Trophoblast cell (in vitro differentiated cells and primary cell): ENCODE data around the gene DKK3.

Experiments used
- DNase-seq, 2 donors: peaks; one replicate each; pipeline ENCODE4 v3.0.0-alpha.2; 2016
- H2AFZ ChIP-seq: 2 replicates; pipeline ENCODE4 v1.6.1; 2013; ENCODE audit warnings: low read length, moderate library complexity, mild to moderate bottlenecking; ENCODE audit not compliant: insufficient read depth, poor library complexity
- H2AK5ac ChIP-seq: 2 replicates; pipeline ENCODE4 v1.6.1; 2013; ENCODE audit warnings: mild to moderate bottlenecking, low read length
- H2BK120ac ChIP-seq: 2 replicates; pipeline ENCODE4 v1.6.1; 2013; ENCODE audit warnings: low read length, mild to moderate bottlenecking, moderate library complexity; ENCODE audit not compliant: insufficient read depth, poor library complexity
- H2BK12ac ChIP-seq: 2 replicates; pipeline ENCODE4 v1.6.1; 2013; ENCODE audit warnings: mild to moderate bottlenecking, low read length, moderate library complexity
- H2BK5ac ChIP-seq: 2 replicates; pipeline ENCODE4 v1.6.1; 2013; ENCODE audit warnings: low read length, low read depth, moderate library complexity, mild to moderate bottlenecking; ENCODE audit not compliant: poor library complexity
- H3K14ac ChIP-seq: 2 replicates; pipeline ENCODE4 v1.6.1; 2013; ENCODE audit warnings: mild to moderate bottlenecking, low read length
- H3K18ac ChIP-seq: 2 replicates; pipeline ENCODE4 v1.6.1; 2013; ENCODE audit warnings: mild to moderate bottlenecking, low read length
- H3K23ac ChIP-seq: 2 replicates; pipeline ENCODE4 v1.6.1; 2013; ENCODE audit warnings: low read length
- H3K27ac ChIP-seq: 2 replicates; pipeline ENCODE4 v1.5.1; 2013; ENCODE audit warnings: low read depth, mild to moderate bottlenecking, inconsistent platforms, low read length, moderate library complexity
- H3K27me3 ChIP-seq: 2 replicates; pipeline ENCODE4 v1.6.1; 2013; ENCODE audit warnings: inconsistent platforms, mild to moderate bottlenecking, low read length, moderate library complexity; ENCODE audit not compliant: insufficient read depth
- H3K36me3 ChIP-seq, 2 experiments: 1 replicate in 1 of 2; 2 replicates in 1 of 2; pipeline ENCODE4 v1.6.1; 2013; ENCODE audit warnings: low read length in 2 of 2, mild to moderate bottlenecking in 2 of 2, moderate library complexity in 1 of 2; ENCODE audit not compliant: insufficient read depth in 2 of 2, control insufficient read depth in 1 of 2
- H3K4ac ChIP-seq: 2 replicates; pipeline ENCODE4 v1.6.1; 2013; ENCODE audit warnings: low read depth, mild to moderate bottlenecking, low read length, moderate library complexity
- H3K4me1 ChIP-seq, 2 experiments: 1 replicate in 1 of 2; 2 replicates in 1 of 2; pipeline ENCODE4 v1.6.1; 2013; ENCODE audit warnings: low read length in 2 of 2, mild to moderate bottlenecking in 2 of 2, moderate library complexity in 1 of 2; ENCODE audit not compliant: insufficient read depth in 2 of 2, control insufficient read depth in 1 of 2
- H3K4me2 ChIP-seq: 2 replicates; pipeline ENCODE4 v1.6.1; 2013; ENCODE audit warnings: inconsistent platforms, mild to moderate bottlenecking, low read length, moderate library complexity
- H3K4me3 ChIP-seq: 2 replicates; pipeline ENCODE4 v1.5.1; 2013; ENCODE audit warnings: mild to moderate bottlenecking, low read depth, low read length, inconsistent platforms
- H3K79me1 ChIP-seq: one replicate; pipeline ENCODE4 v1.6.1; 2013; ENCODE audit warnings: low read length
- H3K79me2 ChIP-seq: 2 replicates; pipeline ENCODE4 v1.6.1; 2013; ENCODE audit warnings: low read length, mild to moderate bottlenecking; ENCODE audit not compliant: control insufficient read depth, insufficient read depth, poor library complexity
- H3K9ac ChIP-seq: 2 replicates; pipeline ENCODE4 v1.6.1; 2013; ENCODE audit warnings: mild to moderate bottlenecking, low read length
- H3K9me3 ChIP-seq: 2 replicates; pipeline ENCODE4 v1.6.1; 2013; ENCODE audit warnings: low read depth, mild to moderate bottlenecking, control low read depth, inconsistent platforms, low read length; ENCODE audit not compliant: insufficient read depth
- H4K12ac ChIP-seq: 2 replicates; pipeline ENCODE4 v1.6.1; 2013; ENCODE audit warnings: low read depth, mild to moderate bottlenecking, low read length, moderate library complexity
- H4K8ac ChIP-seq: 2 replicates; pipeline ENCODE4 v1.6.1; 2013; ENCODE audit warnings: low read depth, mild to moderate bottlenecking, low read length, moderate library complexity
- H4K91ac ChIP-seq: one replicate; pipeline ENCODE4 v1.6.1; 2013; ENCODE audit warnings: low read depth, mild to moderate bottlenecking, low read length, moderate library complexity
- WGBS: extraction: QIAGEN DNeasy Blood & Tissue Kit; methylation state at CpG from one replicate; pipeline ENCODE4 v1.1.7; 2013; ENCODE audit warnings: missing lambda C conversion rate; ENCODE audit not compliant: insufficient read length, insufficient coverage; ENCODE audit errors: extremely low coverage; 5-methylcytosine and 5-hydroxymethylcytosine counted together

Gene DKK3

GRCh38 chr11:11937433-11937832, 71.0 kb downstream of the DKK3 start:
- DNase-seq, result no peak
- Histone ChIP-seq H3K79me1 (no peaks in the 10 kb centered on the region), H3K9me3 (no peaks in the 10 kb centered on the region)

GRCh38 chr11:11935536-11935935, 72.9 kb downstream of the DKK3 start:
- Histone ChIP-seq H2BK12ac (no peak overlapping the region), H3K79me2 (no peaks in the 10 kb centered on the region), H3K9ac (no peak overlapping the region)

More at GRCh38 chr11:11937433-11937832, 71.0 kb downstream of the DKK3 start:
- Histone ChIP-seq H3K27ac (no peak overlapping the region), H3K23ac (no peak overlapping the region), H3K14ac (no peak overlapping the region), H3K9ac (no peak overlapping the region), H2AK5ac (no peak overlapping the region), H3K4me1 (peaks cover 0 to 2% of the 10 kb centered on the region in 2 experiments), H3K79me2 (no peaks in the 10 kb centered on the region), H4K91ac (no peak overlapping the region), H3K4me2 (no peak overlapping the region), H3K4me3 (no peak overlapping the region), H3K36me3 (peaks cover 0 to 5% of the 10 kb centered on the region in 2 experiments), H3K27me3 (no peaks in the 10 kb centered on the region), H3K18ac (no peak overlapping the region), H4K12ac (no peak overlapping the region), H2BK5ac (no peak overlapping the region), H2BK120ac (no peak overlapping the region), H2AFZ (no peak overlapping the region), H3K4ac (no peak overlapping the region), H4K8ac (no peak overlapping the region), H2BK12ac (no peak overlapping the region)
- WGBS, result no CpG with 5 or more reads among the region's 3 CpGs

GRCh38 chr11:11931461-11932055, 76.9 kb downstream of the DKK3 start:
- no peak overlapping the region for H3K18ac ChIP-seq
- H3K23ac ChIP-seq, result no peak overlapping the region
- H2AFZ ChIP-seq, result no peak overlapping the region
- H3K27ac ChIP-seq, result no peak overlapping the region
- H3K36me3 ChIP-seq, result peaks cover 3 to 5% of the 10 kb centered on the region in 2 experiments
- DNase-seq, result peak; percentile 23 to 81
- H3K9me3 ChIP-seq, result no peaks in the 10 kb centered on the region
- H2BK120ac ChIP-seq, result no peak overlapping the region
- H3K14ac ChIP-seq, result no peak overlapping the region
- no peak overlapping the region for H2AK5ac ChIP-seq
- H4K12ac ChIP-seq, result no peak overlapping the region
- H4K8ac ChIP-seq, result no peak overlapping the region
- H3K4ac ChIP-seq, result no peak overlapping the region
- H2BK12ac ChIP-seq, result no peak overlapping the region
- no peaks in the 10 kb centered on the region for H3K79me1 ChIP-seq
- H3K4me2 ChIP-seq, result no peak overlapping the region
- H4K91ac ChIP-seq, result no peak overlapping the region
- WGBS, result no CpG with 5 or more reads among the region's 5 CpGs
- no peak overlapping the region for H3K9ac ChIP-seq
- H3K27me3 ChIP-seq, result no peaks in the 10 kb centered on the region
- H3K4me3 ChIP-seq, result no peak overlapping the region
- no peaks in the 10 kb centered on the region for H3K79me2 ChIP-seq
- H3K4me1 ChIP-seq, result no peaks in the 10 kb centered on the region
- H2BK5ac ChIP-seq, result no peak overlapping the region

More at GRCh38 chr11:11935536-11935935, 72.9 kb downstream of the DKK3 start:
- H3K23ac ChIP-seq, result no peak overlapping the region
- H3K18ac ChIP-seq, result no peak overlapping the region
- DNase-seq, result no peak
- no peak overlapping the region for H2BK5ac ChIP-seq
- H3K9me3 ChIP-seq, result no peaks in the 10 kb centered on the region
- no peak overlapping the region for H3K4me3 ChIP-seq
- no peak overlapping the region for H4K8ac ChIP-seq
- no peak overlapping the region for H2AFZ ChIP-seq
- H4K12ac ChIP-seq, result no peak overlapping the region
- no peaks in the 10 kb centered on the region for H3K79me1 ChIP-seq
- peaks cover 0 to 2% of the 10 kb centered on the region in 2 experiments for H3K4me1 ChIP-seq
- H3K27ac ChIP-seq, result no peak overlapping the region
- no peak overlapping the region for H3K14ac ChIP-seq
- H3K4ac ChIP-seq, result no peak overlapping the region
- no peak overlapping the region for H3K4me2 ChIP-seq
- no peak overlapping the region for H2AK5ac ChIP-seq
- no peaks in the 10 kb centered on the region for H3K27me3 ChIP-seq
- H2BK120ac ChIP-seq, result no peak overlapping the region
- peaks cover 3 to 5% of the 10 kb centered on the region in 2 experiments for H3K36me3 ChIP-seq
- WGBS, result no CpG with 5 or more reads among the region's 2 CpGs
- H4K91ac ChIP-seq, result no peak overlapping the region

- H3K9ac ChIP-seq, result no peak overlapping the region
- no peak overlapping the region for H2BK5ac ChIP-seq
- H3K27me3 ChIP-seq, result no peaks in the 10 kb centered on the region
- no peak overlapping the region for H2BK120ac ChIP-seq
- no peak for DNase-seq
- H4K91ac ChIP-seq, result no peak overlapping the region
- H3K23ac ChIP-seq, result no peak overlapping the region
- H2AFZ ChIP-seq, result no peak overlapping the region
- no peak overlapping the region for H3K4me3 ChIP-seq
- H3K4me1 ChIP-seq, result no peaks in the 10 kb centered on the region
- no peaks in the 10 kb centered on the region for H3K79me2 ChIP-seq
- no peak overlapping the region for H3K4me2 ChIP-seq
- H3K36me3 ChIP-seq, result peaks cover 7 to 8% of the 10 kb centered on the region in 2 experiments
- no peak overlapping the region for H2AK5ac ChIP-seq
- no peaks in the 10 kb centered on the region for H3K79me1 ChIP-seq
- no peak overlapping the region for H3K4ac ChIP-seq
- no peak overlapping the region for H3K14ac ChIP-seq
- no CpG with 5 or more reads among the region's 2 CpGs for WGBS
- no peak overlapping the region for H3K27ac ChIP-seq
- no peaks in the 10 kb centered on the region for H3K9me3 ChIP-seq
- no peak overlapping the region for H4K8ac ChIP-seq
- H4K12ac ChIP-seq, result no peak overlapping the region
- no peak overlapping the region for H3K18ac ChIP-seq
- no peak overlapping the region for H2BK12ac ChIP-seq
Observed at GRCh38 chr11:11929920-11930319, 78.5 kb downstream of the DKK3 start.
